Panc1 (cell line): ENCODE results near the gene MEGF6. TPM values are rescaled to one million over a fixed set of nuclear protein-coding genes. Genes with fewer than 3 reads are reported as not detected.

ENCODE experiments used
- ATAC-seq: fragments of 200-7000 bp; cut with Tn5 transposase; 2 replicates; pipeline ENCODE4 v1.9.1; 2020; ENCODE audit warnings: mild to moderate bottlenecking, moderate library complexity
- BruUV-seq: library from RNA; stranded (reverse); fragments of 400-500 nt; replicated peaks from 2 replicates; lab custom pipeline; 2021; lab: Mats Ljungman, UMichigan
- CTCF ChIA-PET: fragments of 300-600 bp; sonication (Branson Sonifier 250); formaldehyde crosslinking; loops from one replicate; lab custom pipeline; 2022; ENCODE audit warnings: antibody characterized with exemption; lab: Charles Lee
- POLR2A ChIA-PET: fragments of 300-600 bp; sonication (Branson Sonifier 250); formaldehyde crosslinking; loops from one replicate; lab custom pipeline; 2022; ENCODE audit warnings: antibody characterized with exemption; lab: Charles Lee
- DNase-seq: peaks from one replicate; pipeline ENCODE4 v3.0.0-alpha.2; 2010; ENCODE audit warnings: low read depth, low spot score
- H3K27ac ChIP-seq: 2 replicates; pipeline ENCODE4 v1.5.1; 2011; ENCODE audit warnings: mild to moderate bottlenecking, low read length, inconsistent platforms
- H3K27me3 ChIP-seq: fragments of 200-500 bp; sonication (Bioruptor generic); 2 replicates; pipeline ENCODE4 v1.6.0; 2014; ENCODE audit warnings: low read length, inconsistent platforms; ENCODE audit not compliant: control insufficient read depth, insufficient read depth
- H3K36me3 ChIP-seq: fragments of 200-500 bp; sonication (Bioruptor generic); 2 replicates; pipeline ENCODE4 v1.5.1; 2014; ENCODE audit warnings: inconsistent platforms, mild to moderate bottlenecking, low read length, moderate library complexity; ENCODE audit not compliant: control insufficient read depth, insufficient read depth
- H3K4me1 ChIP-seq: 2 replicates; pipeline ENCODE4 v1.5.1; 2011; ENCODE audit warnings: inconsistent platforms, mild to moderate bottlenecking, low read length, moderate library complexity; ENCODE audit not compliant: control insufficient read depth, insufficient read depth
- H3K4me3 ChIP-seq, 2 experiments: 2 replicates each; pipeline ENCODE4 v1.5.1; 2011 to 2012; ENCODE audit warnings: low read depth in 2 of 2, low read length in 2 of 2, mild to moderate bottlenecking in 2 of 2, inconsistent platforms in 1 of 2, moderate library complexity in 1 of 2
- H3K9me3 ChIP-seq: fragments of 200-500 bp; sonication (Bioruptor generic); 2 replicates; pipeline ENCODE4 v1.5.1; 2014; ENCODE audit warnings: low read depth, mild to moderate bottlenecking, inconsistent platforms, low read length, moderate library complexity; ENCODE audit not compliant: control insufficient read depth, insufficient read depth
- CTCF ChIP-seq: fragments of 450-650 bp; IDR thresholded peaks from 2 replicates; pipeline ENCODE4 v1.5.1; 2017; ENCODE audit warnings: mild to moderate bottlenecking
- POLR2AphosphoS5 ChIP-seq: IDR thresholded peaks from 2 replicates; pipeline ENCODE4 v1.6.1; 2012; ENCODE audit warnings: mild to moderate bottlenecking, low read depth, low read length, moderate library complexity
- REST ChIP-seq, 2 experiments: IDR thresholded peaks; 2 replicates each; pipeline ENCODE4 v1.6.1; 2011 to 2012; ENCODE audit warnings: low read depth in 2 of 2, control low read depth in 1 of 2, low read length in 1 of 2, mild to moderate bottlenecking in 1 of 2, moderate library complexity in 1 of 2; ENCODE audit not compliant: insufficient read depth in 1 of 2
- SIN3A ChIP-seq: IDR thresholded peaks from 2 replicates; pipeline ENCODE4 v1.6.1; 2012; ENCODE audit warnings: low read depth, mild to moderate bottlenecking, low read length, moderate library complexity, borderline replicate concordance; ENCODE audit not compliant: insufficient read depth
- TCF7L2 ChIP-seq: IDR thresholded peaks from 2 replicates; pipeline ENCODE4 v1.6.1; 2011; ENCODE audit warnings: mild to moderate bottlenecking, low read depth, low read length, inconsistent platforms
- in situ Hi-C: cut with HindIII; loops from 2 replicates; pipeline ENCODE4 v1.10.0; 2016; ENCODE audit warnings: low sequenced_read_pairs, low pct_unique_long_range_greater_than_20kb
- intact Hi-C: fragments of 100-400 bp; cut with micrococcal nuclease; formaldehyde crosslinking; loops from one replicate; pipeline ENCODE4 v1.10.0; 2022; ENCODE audit not compliant: unreplicated experiment
- total RNA-seq: library from RNA; stranded (reverse); gene quantifications from one replicate; pipeline ENCODE4 v1.2.1, GENCODE V29; 2021; ENCODE audit not compliant: unreplicated experiment

The MEGF6 gene
- total RNA-seq, 1 experiment from 2014 or later = 32.6 TPM

- peak overlapping the region; percentile 76 to 96 for H3K4me3 ChIP-seq
- DNase-seq = no peak
- no TSS peak for BruUV-seq
- CTCF ChIA-PET = no interaction called here
- H3K9me3 ChIP-seq = no peaks in the 10 kb centered on the region
- intact Hi-C loops (loop anchor here (10.0 kb wide), 1 partner anchor 74 kb away; no protein-coding TSS in a partner anchor), in situ Hi-C loops (no loop called here)
- POLR2A ChIA-PET = no interaction called here
- no peak for ATAC-seq
- TF ChIP-seq SIN3A (no peak), REST (IDR thresholded peaks at IDR 0.05; ENCODE audit: insufficient read depth in 1 of 2, low read depth in 2 of 2, low read length in 1 of 2) (no peak), POLR2AphosphoS5 (no peak), TCF7L2 (no peak), CTCF (no peak)
- peaks cover 3% of the 10 kb centered on the region for H3K36me3 ChIP-seq
- H3K27ac ChIP-seq = no peak overlapping the region
- H3K4me1 ChIP-seq = peaks cover 11% of the 10 kb centered on the region
- no peaks in the 10 kb centered on the region for H3K27me3 ChIP-seq
These were observed 39.1 kb upstream of the MEGF6 start for GRCh38 chr1:3650248-3651025.

GRCh38 chr1:3649342-3650247, 38.3 kb upstream of the MEGF6 start, which contains the start of gene WRAP73:
Gene WRAP73, minus strand, starts transcription at chr1:3650103. Its CDS starts 104 bp downstream, at chr1:3649999.
- intact Hi-C loops = loop anchor here (10.0 kb wide), 1 partner anchor 75 kb away; no protein-coding TSS in a partner anchor
- Histone ChIP-seq H3K4me3 (peak within 1 kb of the TSS; percentile 76 to 96), H3K36me3 (peaks cover 3% of the 10 kb centered on the region), H3K27ac (peak within 1 kb of the TSS; percentile 82), H3K27me3 (no peaks in the 10 kb centered on the region), H3K4me1 (peaks cover 11% of the 10 kb centered on the region), H3K9me3 (no peaks in the 10 kb centered on the region)
- in situ Hi-C loops = no loop called here
- TF ChIP-seq TCF7L2 (no peak), POLR2AphosphoS5 (peak; percentile 79), REST (IDR thresholded peaks at IDR 0.05; ENCODE audit: insufficient read depth in 1 of 2, low read depth in 2 of 2, low read length in 1 of 2) (no peak), SIN3A (no peak)
- DNase-seq = peak; percentile 58
- peak; percentile 90 for ATAC-seq
- ChIA-PET CTCF (no interaction called here), POLR2A (no interaction called here)
- no TSS peak for BruUV-seq
